GM12872 (cell line): ENCODE measurements around the gene FOXG1.

Source experiments
- TF ChIP-seq, protein P1 (sequence below): IDR thresholded peaks from 3 replicates; pipeline ENCODE4 v1.5.1; 2011; ENCODE audit warnings: low read depth, mild to moderate bottlenecking, low read length, moderate library complexity; ENCODE audit not compliant: insufficient read depth

Gene FOXG1

DNA sequence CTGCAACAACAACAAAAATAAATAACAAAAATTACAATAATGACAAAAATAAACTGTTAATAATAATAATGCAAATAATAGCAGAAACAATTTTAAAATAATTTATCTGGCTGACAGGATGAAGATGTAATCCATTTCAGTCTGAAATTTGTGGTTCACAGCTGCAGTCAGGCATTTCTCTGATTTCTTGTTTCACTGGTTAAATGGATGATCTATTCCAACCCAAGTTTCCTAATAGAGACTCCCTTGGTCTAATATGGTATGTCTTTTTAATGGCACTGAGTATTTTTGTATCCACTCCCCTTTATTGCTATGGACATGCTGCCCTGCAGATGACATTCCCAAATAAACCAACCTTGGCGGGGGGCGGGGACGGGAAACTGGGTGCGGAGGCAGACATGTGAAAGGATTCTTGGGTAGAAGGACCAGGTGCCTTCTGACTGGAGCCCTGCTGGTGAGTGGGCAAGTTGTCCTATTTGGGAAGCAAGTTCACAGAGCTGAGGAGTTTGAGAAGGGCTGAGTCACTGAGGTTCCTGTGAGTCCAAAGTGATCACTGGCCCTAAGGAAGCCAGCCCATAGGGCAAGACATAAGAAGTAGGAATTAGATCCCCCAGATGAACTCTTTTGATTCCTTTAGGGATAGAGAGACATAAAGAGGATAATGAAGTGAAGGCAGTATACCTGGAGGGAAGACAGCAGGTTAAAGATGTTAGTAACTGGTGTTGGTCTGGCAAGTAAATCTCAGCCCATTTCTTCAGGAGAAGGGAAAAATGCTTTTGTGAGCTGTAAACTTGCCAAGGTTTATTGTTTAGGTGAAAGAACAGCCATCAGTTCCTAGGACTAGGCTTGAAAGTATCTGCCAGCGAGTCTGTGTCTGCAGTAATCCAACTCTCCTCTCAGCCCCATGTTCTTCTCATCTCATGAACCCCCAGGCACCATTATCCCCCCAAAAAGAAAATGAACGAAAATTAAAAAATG lies 14.5 kb downstream of the FOXG1 start:
- TF ChIP-seq, protein P1, sequence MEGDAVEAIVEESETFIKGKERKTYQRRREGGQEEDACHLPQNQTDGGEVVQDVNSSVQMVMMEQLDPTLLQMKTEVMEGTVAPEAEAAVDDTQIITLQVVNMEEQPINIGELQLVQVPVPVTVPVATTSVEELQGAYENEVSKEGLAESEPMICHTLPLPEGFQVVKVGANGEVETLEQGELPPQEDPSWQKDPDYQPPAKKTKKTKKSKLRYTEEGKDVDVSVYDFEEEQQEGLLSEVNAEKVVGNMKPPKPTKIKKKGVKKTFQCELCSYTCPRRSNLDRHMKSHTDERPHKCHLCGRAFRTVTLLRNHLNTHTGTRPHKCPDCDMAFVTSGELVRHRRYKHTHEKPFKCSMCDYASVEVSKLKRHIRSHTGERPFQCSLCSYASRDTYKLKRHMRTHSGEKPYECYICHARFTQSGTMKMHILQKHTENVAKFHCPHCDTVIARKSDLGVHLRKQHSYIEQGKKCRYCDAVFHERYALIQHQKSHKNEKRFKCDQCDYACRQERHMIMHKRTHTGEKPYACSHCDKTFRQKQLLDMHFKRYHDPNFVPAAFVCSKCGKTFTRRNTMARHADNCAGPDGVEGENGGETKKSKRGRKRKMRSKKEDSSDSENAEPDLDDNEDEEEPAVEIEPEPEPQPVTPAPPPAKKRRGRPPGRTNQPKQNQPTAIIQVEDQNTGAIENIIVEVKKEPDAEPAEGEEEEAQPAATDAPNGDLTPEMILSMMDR = no peak

DNA sequence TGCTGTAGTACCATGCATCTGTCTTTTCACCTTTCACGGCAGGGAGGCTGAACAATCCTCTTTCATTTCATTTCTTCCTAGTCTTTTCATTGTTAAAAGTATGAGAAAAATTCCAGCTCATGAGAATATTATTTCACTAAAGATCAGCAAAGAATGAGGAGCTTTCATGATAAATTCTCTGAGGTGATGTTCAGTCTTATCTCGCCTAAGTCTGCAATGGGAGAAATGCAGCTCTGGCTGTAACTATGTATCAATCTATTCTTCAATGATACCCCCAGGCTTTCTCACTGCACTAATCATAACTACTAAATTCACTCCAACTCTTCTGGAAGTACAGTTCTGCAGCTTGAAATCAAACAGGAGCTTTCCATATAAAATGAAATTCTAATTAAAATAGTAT lies 15.7 kb downstream of the FOXG1 start:
- TF ChIP-seq, protein P1 = no peak

DNA sequence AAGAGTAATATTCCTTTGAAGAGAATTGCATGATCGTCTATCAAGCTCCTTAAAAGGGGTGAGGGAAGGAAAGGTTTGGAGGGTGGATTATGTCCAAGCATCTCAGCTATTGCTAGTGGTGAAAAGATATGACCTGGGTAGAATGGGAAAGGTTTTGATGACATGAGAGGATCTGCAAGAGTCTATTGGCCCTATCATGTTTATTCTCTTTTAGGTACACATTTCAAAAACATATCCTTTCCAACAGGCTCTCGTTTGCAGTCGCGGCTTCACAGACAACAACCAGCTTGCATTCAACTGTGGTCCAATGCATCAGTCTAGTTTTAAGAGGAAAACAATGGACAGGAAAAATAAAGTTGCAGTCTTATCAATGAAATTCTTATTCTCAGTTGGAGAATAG lies 17.1 kb downstream of the FOXG1 start:
- TF ChIP-seq, protein P1 = no peak

GRCh38 chr14:28784096-28785048 lies 17.8 kb downstream of the FOXG1 start:
- TF ChIP-seq, protein P1 = no peak

DNA sequence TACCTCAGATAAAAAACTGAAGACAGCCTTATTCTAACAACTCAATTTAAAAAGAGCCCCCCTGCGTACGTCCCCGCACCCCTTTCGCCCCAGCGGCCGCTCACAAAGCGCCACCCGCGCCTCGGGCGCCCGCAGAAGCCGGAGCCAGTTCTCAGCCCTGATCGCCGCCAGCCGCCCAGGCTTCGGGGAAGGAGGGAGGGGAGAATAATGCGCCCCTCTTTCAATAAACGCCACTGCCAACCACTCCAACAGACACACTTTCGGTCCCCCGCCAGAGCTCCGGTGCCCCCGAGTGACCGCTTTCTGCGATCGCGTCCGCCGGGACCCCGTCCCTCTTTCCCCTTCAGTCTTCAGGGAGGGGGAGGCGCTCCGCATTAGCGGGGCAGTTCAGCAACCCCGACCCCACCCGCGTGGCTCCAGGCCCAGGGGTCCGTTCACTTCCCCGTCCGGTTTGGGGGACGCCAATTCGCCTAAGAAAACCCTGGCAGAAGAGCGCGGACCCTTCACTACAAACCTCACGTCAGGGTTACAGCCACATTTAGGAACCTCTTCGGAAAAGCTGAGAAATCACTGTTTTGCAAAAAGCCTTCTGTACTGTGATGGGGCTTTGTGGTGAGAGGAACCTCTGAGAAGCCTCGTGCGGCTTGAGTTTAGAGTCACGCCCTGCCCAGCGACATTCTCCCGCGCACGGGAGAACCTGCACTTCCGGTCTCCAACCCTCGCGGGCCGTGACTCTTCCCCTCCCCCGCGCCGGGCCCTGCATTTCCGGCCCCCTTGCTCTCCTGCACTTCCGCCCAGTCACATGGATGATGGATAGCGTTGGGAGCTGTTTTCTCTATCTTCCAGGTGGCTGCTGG lies 18.7 kb downstream of the FOXG1 start:
- TF ChIP-seq, protein P1 = no peak

GRCh38 chr14:28807518-28807917 lies 40.9 kb downstream of the FOXG1 start:
- TF ChIP-seq, protein P1 = no peak
